Measurements from ENCODE around the gene CRP. TPM values are rescaled to one million over a fixed set of nuclear protein-coding genes. Genes with fewer than 3 reads are reported as not detected.

The CRP gene
- total and polyA plus RNA-seq, 3 donors from 2014 or later, result 0.16 to 0.74 (median 0.37) TPM

- 89% methylated on average over 1 of the region's 1 CpG for WGBS, 2 donors
- Histone ChIP-seq H3K27me3 (no peaks in the 10 kb centered on the region), H3K9me3 (no peaks in the 10 kb centered on the region), H3K4me1 (no peaks in the 10 kb centered on the region), H3K36me3 (ENCODE audit: low read depth, missing control alignments) (no peaks in the 10 kb centered on the region), H3K4me3 (no peak overlapping the region), H3K27ac (no peak overlapping the region)
- no peak for DNase-seq
- TF ChIP-seq CTCF (IDR thresholded peaks at IDR 0.05) (no peak), POLR2A (IDR thresholded peaks at IDR 0.05) (no peak)
- intact Hi-C loops (cut with DNase I; ENCODE audit: low total_unique reads), result no loop called here
These were observed 1.5 kb upstream of the CRP start for GRCh38 chr1:159715855-159716254.

- 72 to 90% methylated on average over 1 of the region's 1 CpG for WGBS, 2 donors
- Histone ChIP-seq H3K27me3 (no peaks in the 10 kb centered on the region), H3K4me3 (no peak overlapping the region), H3K9me3 (no peaks in the 10 kb centered on the region), H3K27ac (no peak overlapping the region), H3K36me3 (ENCODE audit: low read depth, missing control alignments) (no peaks in the 10 kb centered on the region), H3K4me1 (no peaks in the 10 kb centered on the region)
- DNase-seq, result no peak
- intact Hi-C loops (cut with DNase I; ENCODE audit: low total_unique reads), result no loop called here
- TF ChIP-seq POLR2A (IDR thresholded peaks at IDR 0.05) (no peak), CTCF (IDR thresholded peaks at IDR 0.05) (no peak)
These were observed 2.3 kb downstream of the CRP start for GRCh38 chr1:159712080-159712479.

GRCh38 chr1:159707472-159708260, 6.7 kb downstream of the CRP start:
- TF ChIP-seq POLR2A (IDR thresholded peaks at IDR 0.05), result no peak
- TF ChIP-seq CTCF (IDR thresholded peaks at IDR 0.05), result no peak
- intact Hi-C loops (cut with DNase I; ENCODE audit: low total_unique reads), result no loop called here
- no peak for DNase-seq
- Histone ChIP-seq H3K27ac (no peak overlapping the region), H3K9me3 (no peaks in the 10 kb centered on the region), H3K4me1 (no peaks in the 10 kb centered on the region), H3K36me3 (ENCODE audit: low read depth, missing control alignments) (no peaks in the 10 kb centered on the region), H3K4me3 (no peak overlapping the region), H3K27me3 (no peaks in the 10 kb centered on the region)
- 85 to 86% methylated on average over 6 of the region's 6 CpGs for WGBS, 2 donors

GRCh38 chr1:159705904-159706256, 8.5 kb downstream of the CRP start:
- Histone ChIP-seq H3K27ac (no peak overlapping the region), H3K27me3 (no peaks in the 10 kb centered on the region), H3K4me1 (no peaks in the 10 kb centered on the region), H3K9me3 (no peaks in the 10 kb centered on the region), H3K4me3 (no peak overlapping the region), H3K36me3 (ENCODE audit: low read depth, missing control alignments) (no peaks in the 10 kb centered on the region)
- 74 to 89% methylated on average over 3 of the region's 3 CpGs for WGBS, 2 donors
- intact Hi-C loops (cut with DNase I; ENCODE audit: low total_unique reads), result no loop called here
- no peak for DNase-seq
- TF ChIP-seq CTCF (IDR thresholded peaks at IDR 0.05) (no peak), POLR2A (IDR thresholded peaks at IDR 0.05) (no peak)

Measured in testis (tissue), 3 donors.